NB4 (cell line): ENCODE measurements around the gene C1orf174.

Experiments
- POLR2A ChIP-seq: IDR thresholded peaks from 2 replicates; pipeline ENCODE4 v1.6.1; 2011; ENCODE audit warnings: mild to moderate bottlenecking; ENCODE audit not compliant: insufficient read length; ENCODE audit errors: extremely low read depth
- TF ChIP-seq, protein P1 (sequence below): IDR thresholded peaks from one replicate; pipeline ENCODE4 v1.5.1; 2012; ENCODE audit warnings: low read depth, low read length
- TF ChIP-seq, protein P2 (sequence below): IDR thresholded peaks from 2 replicates; pipeline ENCODE4 v1.6.1; 2011; ENCODE audit warnings: low read depth, low read length

DNA sequence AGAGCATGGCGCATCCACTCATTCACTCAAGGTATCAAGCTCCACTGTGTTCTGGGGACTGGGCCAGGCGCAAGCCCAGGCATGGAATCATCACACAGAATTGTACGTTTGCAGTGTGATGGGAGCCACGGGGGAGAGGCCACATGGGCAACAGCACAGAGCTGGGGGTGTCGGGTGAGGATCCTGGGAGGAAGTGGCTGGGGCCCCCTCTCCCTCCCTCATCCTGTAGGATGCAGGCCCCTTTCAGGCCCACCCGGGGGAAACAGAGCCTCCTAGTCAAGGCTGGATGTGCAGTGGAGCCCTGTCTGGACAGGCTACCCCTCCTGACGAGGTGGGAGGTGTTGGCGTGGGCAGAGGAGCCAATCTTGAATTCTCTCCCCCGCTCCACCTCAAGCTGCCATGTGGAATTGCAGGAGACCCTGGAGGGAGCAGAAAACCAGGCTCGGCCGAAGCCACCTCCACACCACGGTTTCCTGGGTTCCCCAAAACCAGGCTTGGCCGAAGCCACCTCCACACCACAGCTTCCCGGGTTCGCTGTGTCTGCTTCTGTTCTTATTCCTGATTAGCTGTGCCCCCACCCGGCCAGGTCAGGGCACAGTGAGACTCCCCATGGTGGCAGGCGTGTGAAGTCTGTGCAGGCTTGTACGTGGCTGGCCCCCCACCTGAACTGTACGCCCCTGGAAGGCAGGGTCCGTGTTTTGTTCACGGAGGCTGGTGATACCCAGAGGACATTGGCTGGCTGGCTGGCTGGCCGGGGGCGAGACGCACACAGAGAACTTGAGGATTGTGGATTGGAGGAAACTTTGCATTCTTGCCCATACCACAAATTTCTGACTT, 4.2 kb upstream of the C1orf174 start:
- TF ChIP-seq, protein P1, sequence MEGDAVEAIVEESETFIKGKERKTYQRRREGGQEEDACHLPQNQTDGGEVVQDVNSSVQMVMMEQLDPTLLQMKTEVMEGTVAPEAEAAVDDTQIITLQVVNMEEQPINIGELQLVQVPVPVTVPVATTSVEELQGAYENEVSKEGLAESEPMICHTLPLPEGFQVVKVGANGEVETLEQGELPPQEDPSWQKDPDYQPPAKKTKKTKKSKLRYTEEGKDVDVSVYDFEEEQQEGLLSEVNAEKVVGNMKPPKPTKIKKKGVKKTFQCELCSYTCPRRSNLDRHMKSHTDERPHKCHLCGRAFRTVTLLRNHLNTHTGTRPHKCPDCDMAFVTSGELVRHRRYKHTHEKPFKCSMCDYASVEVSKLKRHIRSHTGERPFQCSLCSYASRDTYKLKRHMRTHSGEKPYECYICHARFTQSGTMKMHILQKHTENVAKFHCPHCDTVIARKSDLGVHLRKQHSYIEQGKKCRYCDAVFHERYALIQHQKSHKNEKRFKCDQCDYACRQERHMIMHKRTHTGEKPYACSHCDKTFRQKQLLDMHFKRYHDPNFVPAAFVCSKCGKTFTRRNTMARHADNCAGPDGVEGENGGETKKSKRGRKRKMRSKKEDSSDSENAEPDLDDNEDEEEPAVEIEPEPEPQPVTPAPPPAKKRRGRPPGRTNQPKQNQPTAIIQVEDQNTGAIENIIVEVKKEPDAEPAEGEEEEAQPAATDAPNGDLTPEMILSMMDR, result no peak
- TF ChIP-seq POLR2A, result no peak
- TF ChIP-seq, protein P2, sequence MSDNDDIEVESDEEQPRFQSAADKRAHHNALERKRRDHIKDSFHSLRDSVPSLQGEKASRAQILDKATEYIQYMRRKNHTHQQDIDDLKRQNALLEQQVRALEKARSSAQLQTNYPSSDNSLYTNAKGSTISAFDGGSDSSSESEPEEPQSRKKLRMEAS, result no peak
